ENCODE results near the gene NAXD.
"Not testable (repeated sequence)": the region's sequence is repeated elsewhere in the genome, so short reads cannot be mapped to it uniquely, and the experiment has no call there.

The NAXD gene

GRCh38 chr13:110628477-110628793, 13.1 kb downstream of the NAXD start:
- no peak for DNase-seq (ENCODE audit: low read depth in 3 of 3)

GRCh38 chr13:110628952-110629701, 13.8 kb downstream of the NAXD start:
- no peak for DNase-seq (ENCODE audit: low read depth in 3 of 3)

- no peak for DNase-seq (ENCODE audit: low read depth in 3 of 3)
These were observed 14.4 kb downstream of the NAXD start for GRCh38 chr13:110629735-110630134.

- no peak for DNase-seq (ENCODE audit: low read depth in 3 of 3)
These were observed 15.3 kb downstream of the NAXD start for GRCh38 chr13:110630566-110631119.

- DNase-seq (ENCODE audit: low read depth in 3 of 3), result not testable (repeated sequence)
These were observed 16.9 kb downstream of the NAXD start for GRCh38 chr13:110632255-110632654.

- DNase-seq (ENCODE audit: low read depth in 3 of 3), result no peak
These were observed 18.4 kb downstream of the NAXD start for GRCh38 chr13:110633776-110634175.

- DNase-seq (ENCODE audit: low read depth in 3 of 3), result no peak
These were observed 19.2 kb downstream of the NAXD start for GRCh38 chr13:110634558-110634957.

GRCh38 chr13:110635405-110636002, 20.2 kb downstream of the NAXD start:
- DNase-seq (ENCODE audit: low read depth in 3 of 3), result no peak

GRCh38 chr13:110636053-110636475, 20.7 kb downstream of the NAXD start:
- no peak for DNase-seq (ENCODE audit: low read depth in 3 of 3)

GRCh38 chr13:110636701-110637201, 21.4 kb downstream of the NAXD start:
- DNase-seq (ENCODE audit: low read depth in 3 of 3), result no peak

- DNase-seq (ENCODE audit: low read depth in 3 of 3), result no peak
These were observed 21.9 kb downstream of the NAXD start for GRCh38 chr13:110637275-110637674.

- no peak for DNase-seq (ENCODE audit: low read depth in 3 of 3)
These were observed 22.4 kb downstream of the NAXD start for GRCh38 chr13:110637747-110638146.

GRCh38 chr13:110638257-110638656, 22.9 kb downstream of the NAXD start:
- no peak for DNase-seq (ENCODE audit: low read depth in 3 of 3)

GRCh38 chr13:110638814-110639806, 23.8 kb downstream of the NAXD start:
- DNase-seq (ENCODE audit: low read depth in 3 of 3), result no peak

- DNase-seq (ENCODE audit: low read depth in 3 of 3), result no peak
These were observed 24.6 kb downstream of the NAXD start for GRCh38 chr13:110639935-110640334.

GRCh38 chr13:110640591-110641029, 25.3 kb downstream of the NAXD start:
- DNase-seq (ENCODE audit: low read depth in 3 of 3), result no peak

- no peak for DNase-seq (ENCODE audit: low read depth in 3 of 3)
These were observed 26.0 kb downstream of the NAXD start for GRCh38 chr13:110641055-110642015.

- no peak for DNase-seq (ENCODE audit: low read depth in 3 of 3)
These were observed 27.1 kb downstream of the NAXD start for GRCh38 chr13:110642291-110642981.

GRCh38 chr13:110643324-110643723, 28.0 kb downstream of the NAXD start:
- DNase-seq (ENCODE audit: low read depth in 3 of 3), result no peak
